Measurements from ENCODE around the gene BSPRY.

Gene BSPRY

DNA sequence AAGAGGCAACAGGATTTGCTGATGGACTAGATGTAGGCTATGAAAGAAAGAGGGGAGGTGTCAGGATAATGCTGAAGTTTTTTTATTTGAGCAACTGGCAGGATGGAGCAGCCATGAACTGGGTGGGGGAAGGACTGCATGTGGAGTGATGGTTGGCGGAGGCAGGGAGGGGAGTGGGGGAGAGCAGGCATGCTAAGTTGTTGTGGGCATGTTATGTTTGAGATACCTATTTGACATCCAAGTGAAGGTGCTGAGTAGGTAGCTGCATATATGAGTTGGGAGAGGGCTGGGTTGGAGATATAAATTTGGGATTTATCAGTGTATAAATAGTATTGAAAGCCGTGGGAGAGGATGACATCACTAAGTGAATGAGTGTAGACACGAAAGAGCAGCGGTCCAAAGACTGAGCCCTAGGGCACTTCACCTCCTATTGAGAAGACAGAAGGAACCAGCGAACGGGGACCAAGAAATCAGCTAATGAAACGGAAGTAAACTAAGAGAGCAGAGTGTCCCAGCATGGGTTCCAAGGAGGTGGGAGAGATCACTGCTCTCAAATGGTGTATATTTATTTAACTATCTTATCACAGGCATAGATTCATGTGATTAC, 7.4 kb downstream of the BSPRY start:
- TF ChIP-seq GABPA (IDR thresholded peaks at IDR 0.05; ENCODE audit: low read depth): no peak
- TF ChIP-seq, protein P1, sequence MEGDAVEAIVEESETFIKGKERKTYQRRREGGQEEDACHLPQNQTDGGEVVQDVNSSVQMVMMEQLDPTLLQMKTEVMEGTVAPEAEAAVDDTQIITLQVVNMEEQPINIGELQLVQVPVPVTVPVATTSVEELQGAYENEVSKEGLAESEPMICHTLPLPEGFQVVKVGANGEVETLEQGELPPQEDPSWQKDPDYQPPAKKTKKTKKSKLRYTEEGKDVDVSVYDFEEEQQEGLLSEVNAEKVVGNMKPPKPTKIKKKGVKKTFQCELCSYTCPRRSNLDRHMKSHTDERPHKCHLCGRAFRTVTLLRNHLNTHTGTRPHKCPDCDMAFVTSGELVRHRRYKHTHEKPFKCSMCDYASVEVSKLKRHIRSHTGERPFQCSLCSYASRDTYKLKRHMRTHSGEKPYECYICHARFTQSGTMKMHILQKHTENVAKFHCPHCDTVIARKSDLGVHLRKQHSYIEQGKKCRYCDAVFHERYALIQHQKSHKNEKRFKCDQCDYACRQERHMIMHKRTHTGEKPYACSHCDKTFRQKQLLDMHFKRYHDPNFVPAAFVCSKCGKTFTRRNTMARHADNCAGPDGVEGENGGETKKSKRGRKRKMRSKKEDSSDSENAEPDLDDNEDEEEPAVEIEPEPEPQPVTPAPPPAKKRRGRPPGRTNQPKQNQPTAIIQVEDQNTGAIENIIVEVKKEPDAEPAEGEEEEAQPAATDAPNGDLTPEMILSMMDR (IDR thresholded peaks at IDR 0.05; ENCODE audit: insufficient read depth, low read length): no peak
- TF ChIP-seq, protein P2, sequence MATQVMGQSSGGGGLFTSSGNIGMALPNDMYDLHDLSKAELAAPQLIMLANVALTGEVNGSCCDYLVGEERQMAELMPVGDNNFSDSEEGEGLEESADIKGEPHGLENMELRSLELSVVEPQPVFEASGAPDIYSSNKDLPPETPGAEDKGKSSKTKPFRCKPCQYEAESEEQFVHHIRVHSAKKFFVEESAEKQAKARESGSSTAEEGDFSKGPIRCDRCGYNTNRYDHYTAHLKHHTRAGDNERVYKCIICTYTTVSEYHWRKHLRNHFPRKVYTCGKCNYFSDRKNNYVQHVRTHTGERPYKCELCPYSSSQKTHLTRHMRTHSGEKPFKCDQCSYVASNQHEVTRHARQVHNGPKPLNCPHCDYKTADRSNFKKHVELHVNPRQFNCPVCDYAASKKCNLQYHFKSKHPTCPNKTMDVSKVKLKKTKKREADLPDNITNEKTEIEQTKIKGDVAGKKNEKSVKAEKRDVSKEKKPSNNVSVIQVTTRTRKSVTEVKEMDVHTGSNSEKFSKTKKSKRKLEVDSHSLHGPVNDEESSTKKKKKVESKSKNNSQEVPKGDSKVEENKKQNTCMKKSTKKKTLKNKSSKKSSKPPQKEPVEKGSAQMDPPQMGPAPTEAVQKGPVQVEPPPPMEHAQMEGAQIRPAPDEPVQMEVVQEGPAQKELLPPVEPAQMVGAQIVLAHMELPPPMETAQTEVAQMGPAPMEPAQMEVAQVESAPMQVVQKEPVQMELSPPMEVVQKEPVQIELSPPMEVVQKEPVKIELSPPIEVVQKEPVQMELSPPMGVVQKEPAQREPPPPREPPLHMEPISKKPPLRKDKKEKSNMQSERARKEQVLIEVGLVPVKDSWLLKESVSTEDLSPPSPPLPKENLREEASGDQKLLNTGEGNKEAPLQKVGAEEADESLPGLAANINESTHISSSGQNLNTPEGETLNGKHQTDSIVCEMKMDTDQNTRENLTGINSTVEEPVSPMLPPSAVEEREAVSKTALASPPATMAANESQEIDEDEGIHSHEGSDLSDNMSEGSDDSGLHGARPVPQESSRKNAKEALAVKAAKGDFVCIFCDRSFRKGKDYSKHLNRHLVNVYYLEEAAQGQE (IDR thresholded peaks at IDR 0.05; ENCODE audit: insufficient replicate concordance, low read depth): no peak
- TF ChIP-seq SPI1 (IDR thresholded peaks at IDR 0.05; ENCODE audit: borderline replicate concordance, low read depth): no peak
- no peak for TF ChIP-seq POLR2AphosphoS5 (IDR thresholded peaks at IDR 0.05; ENCODE audit: low read depth)
- Histone ChIP-seq H3K27ac (replicated peaks) (no peak overlapping the region), H3K4me3 (replicated peaks; ENCODE audit: insufficient read depth, low read length) (no peak overlapping the region), H3K27me3 (ENCODE audit: insufficient read depth, poor library complexity, severe bottlenecking) (no peaks in the 10 kb centered on the region)
- no peak for DNase-seq (ENCODE audit: low read depth in 1 of 2, low spot score in 1 of 2)

DNA sequence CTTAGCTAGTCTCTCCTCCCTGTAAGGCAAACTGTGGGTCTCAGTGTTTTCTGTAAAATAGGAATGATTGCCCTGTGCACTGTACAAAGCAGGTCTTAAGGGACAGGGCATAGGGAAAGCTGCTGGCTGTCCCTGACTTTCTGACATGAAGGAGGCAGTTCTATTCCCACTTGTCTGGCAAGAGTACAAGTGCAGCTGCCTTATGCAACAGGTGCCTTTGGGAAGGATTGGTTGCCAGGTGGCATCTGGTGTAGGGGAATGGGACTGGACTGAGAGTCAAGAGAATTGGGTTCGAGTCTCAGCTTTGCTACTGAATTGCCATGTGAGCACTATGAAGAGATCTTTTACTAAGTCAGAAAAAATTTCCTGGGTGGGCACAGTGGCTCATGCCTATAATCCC, 10.0 kb downstream of the BSPRY start:
- TF ChIP-seq, protein P1 (IDR thresholded peaks at IDR 0.05; ENCODE audit: insufficient read depth, low read length): no peak
- TF ChIP-seq POLR2AphosphoS5 (IDR thresholded peaks at IDR 0.05; ENCODE audit: low read depth) (no peak), GABPA (IDR thresholded peaks at IDR 0.05; ENCODE audit: low read depth) (no peak), SPI1 (IDR thresholded peaks at IDR 0.05; ENCODE audit: borderline replicate concordance, low read depth) (no peak)
- TF ChIP-seq, protein P2 (IDR thresholded peaks at IDR 0.05; ENCODE audit: insufficient replicate concordance, low read depth): no peak
- DNase-seq (ENCODE audit: low read depth in 1 of 2, low spot score in 1 of 2): no peak
- Histone ChIP-seq H3K27me3 (ENCODE audit: insufficient read depth, poor library complexity, severe bottlenecking) (no peaks in the 10 kb centered on the region), H3K4me3 (replicated peaks; ENCODE audit: insufficient read depth, low read length) (no peak overlapping the region), H3K27ac (replicated peaks) (no peak overlapping the region)

DNA sequence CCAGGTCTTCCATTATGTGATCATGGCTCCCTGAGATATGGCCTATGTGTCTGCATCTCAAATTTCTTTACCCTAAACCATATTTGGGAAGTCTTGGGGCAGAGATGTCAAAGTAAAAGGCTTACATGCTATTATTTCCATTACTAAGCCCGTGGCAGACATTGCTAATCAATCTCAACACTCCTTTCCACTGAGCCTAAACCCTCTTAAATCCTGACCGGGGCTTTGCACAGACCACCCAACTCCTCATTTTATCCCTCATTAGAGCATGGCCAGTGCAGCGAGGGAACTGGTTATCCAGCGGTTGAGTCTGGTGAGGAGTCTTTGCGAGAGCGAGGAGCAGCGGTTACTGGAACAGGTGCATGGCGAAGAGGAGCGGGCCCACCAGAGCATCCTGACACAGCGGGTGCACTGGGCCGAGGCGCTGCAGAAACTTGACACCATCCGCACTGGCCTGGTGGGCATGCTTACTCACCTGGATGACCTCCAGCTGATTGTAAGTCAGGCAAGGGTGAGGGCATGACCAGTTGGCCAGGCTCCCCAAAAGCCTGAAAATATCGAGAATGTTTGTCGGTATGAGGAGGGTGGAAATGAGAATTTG, 11.0 kb downstream of the BSPRY start:
- Histone ChIP-seq H3K27ac (replicated peaks) (no peak overlapping the region), H3K27me3 (ENCODE audit: insufficient read depth, poor library complexity, severe bottlenecking) (no peaks in the 10 kb centered on the region), H3K4me3 (replicated peaks; ENCODE audit: insufficient read depth, low read length) (no peak overlapping the region)
- TF ChIP-seq POLR2AphosphoS5 (IDR thresholded peaks at IDR 0.05; ENCODE audit: low read depth): no peak
- no peak for TF ChIP-seq GABPA (IDR thresholded peaks at IDR 0.05; ENCODE audit: low read depth)
- TF ChIP-seq, protein P1 (IDR thresholded peaks at IDR 0.05; ENCODE audit: insufficient read depth, low read length): no peak
- TF ChIP-seq, protein P2 (IDR thresholded peaks at IDR 0.05; ENCODE audit: insufficient replicate concordance, low read depth): no peak
- no peak for TF ChIP-seq SPI1 (IDR thresholded peaks at IDR 0.05; ENCODE audit: borderline replicate concordance, low read depth)
- DNase-seq (ENCODE audit: low read depth in 1 of 2, low spot score in 1 of 2): no peak

Measured in HL-60 (cell line).